Stimulated activated CD4-positive, alpha-beta T cell treated with anti-CD3 and anti-CD28 coated beads, Interleukin-1b, Interleukin-23, amount 100 ng/mL, for 24 hours (primary cell): ENCODE measurements around the gene FUBP1.
"Not testable (repeated sequence)": the region's sequence is repeated elsewhere in the genome, so short reads cannot be mapped to it uniquely, and the experiment has no call there.

Experiments
- DNase-seq, 4 experiments: peaks; one replicate each; pipeline ENCODE4 v3.0.0-alpha.2; 2020; ENCODE audit warnings: low read depth in 4 of 4, low spot score in 1 of 4

Gene FUBP1

GRCh38 chr1:77948841-77949424, 29.9 kb downstream of the FUBP1 start:
- no peak for DNase-seq

GRCh38 chr1:77945345-77945744, 33.5 kb downstream of the FUBP1 start:
- no peak for DNase-seq

DNA sequence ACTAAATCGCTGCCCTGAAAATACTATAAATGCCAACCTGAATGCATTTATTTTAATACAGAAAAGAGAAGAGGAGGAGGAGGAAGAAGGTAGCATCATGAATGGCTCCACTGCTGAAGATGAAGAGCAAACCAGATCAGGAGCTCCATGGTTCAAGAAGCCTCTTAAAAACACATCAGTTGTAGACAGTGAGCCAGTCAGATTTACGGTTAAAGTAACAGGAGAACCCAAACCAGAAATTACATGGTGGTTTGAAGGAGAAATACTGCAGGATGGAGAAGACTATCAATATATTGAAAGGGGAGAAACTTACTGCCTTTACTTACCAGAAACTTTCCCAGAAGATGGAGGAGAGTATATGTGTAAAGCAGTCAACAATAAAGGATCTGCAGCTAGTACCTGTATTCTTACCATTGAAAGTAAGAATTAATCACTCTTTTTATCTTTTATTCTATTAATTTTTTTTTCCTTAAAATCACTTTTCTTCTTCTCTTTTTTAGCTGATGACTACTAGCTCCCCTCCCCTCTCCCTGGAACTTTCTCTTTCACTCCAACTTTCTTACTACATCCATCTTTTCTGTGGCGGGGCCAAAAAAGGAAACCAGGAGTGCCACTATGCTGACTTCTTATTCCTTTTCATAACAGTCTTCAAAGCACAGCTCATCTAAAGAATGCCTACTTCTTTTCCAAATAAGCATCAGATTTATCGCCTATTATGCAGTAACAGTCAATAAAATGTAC, 36.3 kb downstream of the FUBP1 start:
- no peak for DNase-seq

- DNase-seq, result no peak
Observed at GRCh38 chr1:77940921-77941570, 37.8 kb downstream of the FUBP1 start.

DNA sequence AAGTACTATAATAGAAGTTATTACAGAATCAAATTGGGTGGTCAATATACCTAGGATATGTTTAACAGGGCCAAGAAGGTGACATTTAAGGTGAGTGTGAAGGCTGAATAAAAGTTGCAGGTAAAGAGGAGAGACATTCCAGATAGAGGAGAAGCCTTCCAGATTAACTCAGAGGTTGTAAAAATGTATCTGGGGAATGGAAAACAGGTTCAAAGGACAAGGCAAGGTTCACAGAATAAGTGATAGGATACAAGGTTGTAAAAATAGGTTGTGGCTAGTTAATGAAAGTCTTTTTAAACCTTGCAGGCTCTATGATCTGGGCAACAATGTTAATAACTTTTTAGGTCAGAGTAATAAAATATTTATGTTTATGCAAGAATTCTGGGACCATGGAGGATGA, 40.2 kb downstream of the FUBP1 start:
- DNase-seq, result no peak

- no peak for DNase-seq
Observed at GRCh38 chr1:77929806-77930205, 49.1 kb downstream of the FUBP1 start.

- DNase-seq, result no peak
Observed at GRCh38 chr1:77927414-77927813, 51.5 kb downstream of the FUBP1 start.

DNA sequence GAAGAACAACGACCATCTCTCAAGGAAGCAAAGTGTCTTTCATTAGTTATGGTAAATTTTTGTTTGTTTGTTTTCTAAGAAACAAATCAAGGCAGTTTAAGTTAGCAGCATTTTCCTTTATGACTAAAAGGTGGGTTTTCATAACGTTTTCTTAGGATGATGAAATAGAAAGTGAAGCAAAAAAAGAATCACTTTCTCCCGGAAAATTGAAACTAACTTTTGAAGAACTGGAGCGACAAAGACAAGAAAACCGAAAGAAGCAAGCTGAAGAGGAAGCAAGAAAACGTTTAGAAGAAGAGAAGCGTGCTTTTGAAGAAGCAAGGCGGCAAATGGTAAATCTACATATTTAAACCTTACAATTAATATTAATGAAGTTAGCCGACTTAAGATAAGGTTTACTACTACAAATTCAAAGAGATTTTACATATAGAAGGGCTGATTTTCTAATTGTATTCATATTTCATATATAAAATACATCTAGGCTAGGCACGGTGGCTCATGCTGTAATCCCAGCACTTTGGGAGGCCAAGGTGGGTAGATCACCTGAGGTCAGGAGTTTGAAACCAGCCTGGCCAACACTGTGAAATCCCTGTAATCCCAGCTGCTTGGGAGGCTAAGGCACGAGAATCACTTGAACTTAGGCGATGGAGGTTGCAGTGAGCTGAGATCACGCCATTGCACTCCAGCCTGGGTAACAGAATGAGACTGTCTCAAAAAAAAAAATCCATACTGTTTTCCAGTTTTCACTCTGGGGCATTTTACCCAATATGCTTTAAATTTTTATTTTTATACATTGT, 52.1 kb downstream of the FUBP1 start:
- DNase-seq, result no peak

- DNase-seq, result no peak
Observed at GRCh38 chr1:77925956-77926355, 52.9 kb downstream of the FUBP1 start.

DNA sequence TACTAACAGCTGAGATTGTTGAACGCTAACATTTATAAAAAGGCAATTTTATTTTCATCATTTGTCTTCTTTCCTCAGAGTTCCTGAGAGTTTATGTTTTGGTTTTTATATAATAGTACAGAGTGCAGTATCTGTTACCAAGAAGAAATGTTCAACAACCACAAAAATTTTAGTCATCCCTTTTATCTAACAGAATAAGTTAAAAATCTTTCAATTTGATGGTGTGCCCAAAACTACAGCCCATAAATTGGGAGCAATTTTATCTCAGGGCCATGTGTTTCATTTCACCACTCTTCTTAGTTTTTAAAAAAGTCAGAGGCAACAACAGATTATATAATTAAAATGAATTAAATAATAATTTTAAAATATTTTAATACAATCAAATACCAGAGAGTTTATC, 53.4 kb downstream of the FUBP1 start:
- no peak for DNase-seq

GRCh38 chr1:77918918-77919317, 60.0 kb downstream of the FUBP1 start:
- not testable (repeated sequence) for DNase-seq

GRCh38 chr1:77910116-77910515, 68.8 kb downstream of the FUBP1 start:
- DNase-seq, result no peak

GRCh38 chr1:77906624-77907023, 72.2 kb downstream of the FUBP1 start:
- DNase-seq, result no peak

GRCh38 chr1:77906019-77906545, 72.8 kb downstream of the FUBP1 start:
- DNase-seq, result no peak

GRCh38 chr1:77905603-77906002, 73.3 kb downstream of the FUBP1 start:
- no peak for DNase-seq

- no peak for DNase-seq
Observed at GRCh38 chr1:77900687-77901293, 78.1 kb downstream of the FUBP1 start.

DNA sequence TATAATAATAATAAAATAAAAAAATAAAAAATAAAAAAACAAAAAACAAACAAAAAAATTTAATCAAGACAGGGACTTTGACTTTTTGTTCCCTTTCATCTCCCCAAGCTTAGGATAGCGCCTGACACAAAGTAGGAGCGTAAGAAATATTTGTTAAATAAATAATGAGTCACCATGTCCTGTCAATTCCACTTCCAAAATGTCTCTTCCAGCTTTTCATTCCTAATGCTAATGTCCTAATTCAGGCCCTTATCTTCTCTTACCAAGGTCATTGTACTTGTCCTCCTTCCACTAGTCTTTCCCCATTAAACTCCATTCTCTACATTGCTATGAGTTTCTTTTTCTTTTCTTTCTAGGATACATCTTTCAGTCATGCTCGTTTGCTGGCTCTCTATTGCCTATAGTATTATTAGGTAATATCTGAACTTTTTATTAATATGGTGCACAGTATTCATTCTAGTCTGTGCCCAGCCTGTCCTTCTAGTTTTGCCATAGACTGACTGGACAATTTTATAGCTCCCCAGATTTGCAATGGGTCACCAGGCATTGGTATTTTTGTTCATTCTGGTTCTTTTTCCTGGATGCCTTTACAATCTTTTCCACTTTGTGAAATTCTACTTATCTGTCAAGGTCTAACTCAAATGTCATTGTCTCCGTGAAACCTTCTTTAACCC, 79.1 kb downstream of the FUBP1 start:
- DNase-seq, result no peak
